Mammary epithelial cell (primary cell): ENCODE measurements around the gene MSLN.

ENCODE experiments used
- CTCF ChIP-seq, 2 donors: IDR thresholded peaks in 1 of 2; conservative IDR thresholded peaks in 1 of 2; 2 replicates each; pipeline ENCODE4 v1.5.1; 2011 to 2012; ENCODE audit warnings: inconsistent platforms in 2 of 2, low read length in 2 of 2, mild to moderate bottlenecking in 2 of 2, control low read depth in 1 of 2, low read depth in 1 of 2; ENCODE audit not compliant: insufficient read depth in 1 of 2; ENCODE audit errors: extremely low read depth in 1 of 2
- EZH2 ChIP-seq: IDR thresholded peaks from 2 replicates; pipeline ENCODE4 v1.6.1; 2012; ENCODE audit warnings: low read length, inconsistent platforms, borderline replicate concordance

GRCh38 chr16:802914-803753, 42.6 kb downstream of the MSLN start:
- TF ChIP-seq CTCF (conservative IDR thresholded peaks at IDR 0.05 in 1 of 2, IDR thresholded peaks at IDR 0.05 in 1 of 2; ENCODE audit: extremely low read depth in 1 of 2, insufficient read depth in 1 of 2, low read depth in 1 of 2, low read length in 2 of 2) (no peak), EZH2 (no peak)
